Endodermal cell (in vitro differentiated cells): ENCODE data around the gene MT1G. TPM values are rescaled to one million over a fixed set of nuclear protein-coding genes. Genes with fewer than 3 reads are reported as not detected.
"Not testable (repeated sequence)": the region's sequence is repeated elsewhere in the genome, so short reads cannot be mapped to it uniquely, and the experiment has no call there.

ENCODE experiments used
- DNase-seq: peaks from one replicate; pipeline ENCODE4 v3.0.0-alpha.2; 2017
- H3K27ac ChIP-seq: 2 replicates; pipeline ENCODE4 v1.5.1; 2013; ENCODE audit warnings: mild to moderate bottlenecking, low read depth, low read length, moderate library complexity
- H3K27me3 ChIP-seq: 2 replicates; pipeline ENCODE4 v1.6.1; 2013; ENCODE audit warnings: mild to moderate bottlenecking, low read length, moderate library complexity; ENCODE audit not compliant: insufficient read depth, control insufficient read depth, poor library complexity, severe bottlenecking
- H3K36me3 ChIP-seq: 2 replicates; pipeline ENCODE4 v1.7.0; 2013; ENCODE audit warnings: mild to moderate bottlenecking, low read length, moderate library complexity; ENCODE audit not compliant: control insufficient read depth, insufficient read depth
- H3K4me1 ChIP-seq: one replicate; pipeline ENCODE4 v1.7.0; 2013; ENCODE audit warnings: low read length; ENCODE audit not compliant: control insufficient read depth, insufficient read depth
- H3K4me3 ChIP-seq: 2 replicates; pipeline ENCODE4 v1.5.1; 2013; ENCODE audit warnings: mild to moderate bottlenecking, low read length, moderate library complexity
- H3K9ac ChIP-seq: 2 replicates; pipeline ENCODE4 v1.6.1; 2013; ENCODE audit warnings: mild to moderate bottlenecking, low read length, moderate library complexity; ENCODE audit not compliant: poor library complexity, severe bottlenecking; ENCODE audit errors: extremely low read depth
- H3K9me3 ChIP-seq: 2 replicates; pipeline ENCODE4 v1.6.1; 2013; ENCODE audit warnings: mild to moderate bottlenecking, low read length, moderate library complexity; ENCODE audit not compliant: control insufficient read depth
- H3K27ac Mint-ChIP-seq: 2 replicates; pipeline ENCODE4 v1.8.0; 2020; ENCODE audit warnings: mixed read lengths
- H3K27me3 Mint-ChIP-seq: 2 replicates; pipeline ENCODE4 v1.8.0; 2021; ENCODE audit warnings: mild to moderate bottlenecking, mixed read lengths; ENCODE audit not compliant: insufficient read depth
- H3K36me3 Mint-ChIP-seq: 2 replicates; pipeline ENCODE4 v1.8.0; 2020; ENCODE audit warnings: low read depth, mixed read lengths
- H3K4me1 Mint-ChIP-seq: 2 replicates; pipeline ENCODE4 v1.8.0; 2020; ENCODE audit warnings: mixed read lengths
- H3K4me3 Mint-ChIP-seq: 2 replicates; pipeline ENCODE4 v1.8.0; 2020; ENCODE audit warnings: mild to moderate bottlenecking, moderate library complexity, mixed read lengths
- H3K9me3 Mint-ChIP-seq: 2 replicates; pipeline ENCODE4 v1.8.0; 2020; ENCODE audit warnings: mild to moderate bottlenecking, mixed read lengths
- CTCF ChIP-seq: fragments of 200-600 bp; sonication (generic); conservative IDR thresholded peaks from 2 replicates; pipeline ENCODE4 v1.5.0; 2021; ENCODE audit warnings: antibody characterized with exemption, mild to moderate bottlenecking
- WGBS, 2 experiments: methylation state at CpG; one replicate each; pipeline versions ENCODE4 v1.1.5 to v1.1.7; 2013; ENCODE audit warnings: missing lambda C conversion rate in 2 of 2, mixed read lengths in 1 of 2; ENCODE audit not compliant: insufficient coverage in 1 of 2, insufficient read length in 1 of 2; 5-methylcytosine and 5-hydroxymethylcytosine counted together
- total RNA-seq, 2 donors: library from RNA; stranded (reverse); fragmentation: NEBNext Ultra II Directional in 1 of 2; extraction: Animal tissue kit (Norgen Biotek cat#: 25700) in 1 of 2; gene quantifications; 2 replicates in 1 of 2; 3 replicates in 1 of 2; pipeline ENCODE4 v1.2.1, GENCODE V29; 2021

Gene MT1G
- total RNA-seq, 2 donors from 2014 or later = 7.8 TPM; not detected in 1

GRCh38 chr16:56672761-56673536 is 5.1 kb upstream of the MT1G start:
- Mint-ChIP-seq H3K27me3 (peaks cover 88% of the 10 kb centered on the region), H3K4me3 (no peak overlapping the region), H3K9me3 (no peaks in the 10 kb centered on the region), H3K4me1 (peaks cover 21% of the 10 kb centered on the region), H3K27ac (no peak overlapping the region), H3K36me3 (no peaks in the 10 kb centered on the region)
- Histone ChIP-seq H3K4me1 (no peaks in the 10 kb centered on the region), H3K9ac (no peak overlapping the region), H3K9me3 (no peaks in the 10 kb centered on the region), H3K27me3 (peaks cover 92% of the 10 kb centered on the region), H3K27ac (no peak overlapping the region), H3K36me3 (no peaks in the 10 kb centered on the region), H3K4me3 (no peak overlapping the region)
- WGBS, 2 experiments = 92 to 95% methylated on average over 10 to 11 of the region's 11 CpGs
- no peak for TF ChIP-seq CTCF
- DNase-seq = no peak

- 81 to 100% methylated on average over 2 to 3 of the region's 3 CpGs for WGBS, 2 experiments
- H3K27ac ChIP-seq, H3K4me1 ChIP-seq, H3K4me3 Mint-ChIP-seq, H3K36me3 Mint-ChIP-seq, DNase-seq, H3K36me3 ChIP-seq, H3K9ac ChIP-seq, H3K9me3 Mint-ChIP-seq, H3K4me3 ChIP-seq, H3K27ac Mint-ChIP-seq, H3K9me3 ChIP-seq: not testable (repeated sequence)
- Mint-ChIP-seq H3K4me1 (peaks cover 21% of the 10 kb centered on the region), H3K27me3 (peaks cover 91% of the 10 kb centered on the region)
- peaks cover 92% of the 10 kb centered on the region for H3K27me3 ChIP-seq
These were observed 4.3 kb upstream of the MT1G start for GRCh38 chr16:56672171-56672570.

GRCh38 chr16:56671691-56672090 is 3.8 kb upstream of the MT1G start:
- not testable (repeated sequence) for DNase-seq, H3K36me3 Mint-ChIP-seq, H3K9me3 ChIP-seq, H3K9ac ChIP-seq, H3K9me3 Mint-ChIP-seq, H3K36me3 ChIP-seq, H3K4me3 ChIP-seq, H3K4me1 ChIP-seq, H3K27ac Mint-ChIP-seq, H3K27ac ChIP-seq, H3K4me3 Mint-ChIP-seq
- peaks cover 92% of the 10 kb centered on the region for H3K27me3 ChIP-seq
- Mint-ChIP-seq H3K4me1 (peaks cover 21% of the 10 kb centered on the region), H3K27me3 (peaks cover 92% of the 10 kb centered on the region)
- 57 to 95% methylated on average over 1 of the region's 2 CpGs for WGBS, 2 experiments

DNA sequence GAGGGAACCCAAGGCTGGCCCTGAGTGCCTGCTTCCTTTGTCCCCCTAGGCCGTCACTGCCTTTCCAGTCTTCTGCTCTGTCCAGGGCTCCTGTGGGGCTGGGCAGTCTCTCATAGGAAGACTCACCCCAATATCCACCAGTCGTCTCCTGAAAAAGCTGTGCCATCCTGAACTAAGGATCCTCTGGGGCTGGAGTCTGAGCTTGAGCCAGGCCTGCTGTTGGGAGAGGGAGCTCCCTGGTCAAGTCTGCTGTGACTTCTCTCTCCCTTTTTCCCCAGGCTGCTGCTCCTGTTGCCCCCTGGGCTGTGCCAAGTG is 2.7 kb upstream of the MT1G start:
- Mint-ChIP-seq H3K27me3 (peaks cover 94% of the 10 kb centered on the region), H3K4me1 (peaks cover 15% of the 10 kb centered on the region), H3K27ac (no peak overlapping the region), H3K4me3 (no peak overlapping the region), H3K36me3 (no peaks in the 10 kb centered on the region), H3K9me3 (no peaks in the 10 kb centered on the region)
- 68 to 85% methylated on average over 2 of the region's 2 CpGs for WGBS, 2 experiments
- Histone ChIP-seq H3K27me3 (peaks cover 92% of the 10 kb centered on the region), H3K4me1 (no peaks in the 10 kb centered on the region), H3K4me3 (no peak overlapping the region), H3K27ac (no peak overlapping the region), H3K9me3 (no peaks in the 10 kb centered on the region), H3K9ac (no peak overlapping the region), H3K36me3 (no peaks in the 10 kb centered on the region)
- no peak for DNase-seq
- TF ChIP-seq CTCF = no peak
